Activated T-helper 1 cell treated with anti-CD3 and anti-CD28 coated beads, Interleukin-12 subunit alpha, Interleukin-12 subunit beta, Interleukin-2, Interleukin-4 antibody, amounts not matched to agents 30 ng/mL and 10 ng/mL and 1 ng/mL, durations not matched to agents 14 hours and 24 hours and 36 hours (primary cell): ENCODE data around the gene DPH3. TPM values are rescaled to one million over a fixed set of nuclear protein-coding genes. Genes with fewer than 3 reads are reported as not detected.
A peak's percentile ranks its signal among the peaks of the same experiment; 100 is the strongest.

Experiments used
- DNase-seq: peaks from one replicate; pipeline ENCODE4 v3.0.0; 2021; ENCODE audit warnings: low spot score
- H3K27ac Mint-ChIP-seq: one replicate; pipeline ENCODE4 v1.8.0; 2021; ENCODE audit warnings: mild to moderate bottlenecking, mixed read lengths
- H3K27me3 Mint-ChIP-seq: one replicate; pipeline ENCODE4 v1.8.0; 2022; ENCODE audit warnings: mild to moderate bottlenecking, moderate library complexity, mixed read lengths; ENCODE audit not compliant: insufficient read depth
- H3K36me3 Mint-ChIP-seq: one replicate; pipeline ENCODE4 v1.8.0; 2021; ENCODE audit warnings: low read depth, mixed read lengths
- H3K4me1 Mint-ChIP-seq: one replicate; pipeline ENCODE4 v1.8.0; 2021; ENCODE audit warnings: low read depth, mixed read lengths
- H3K4me3 Mint-ChIP-seq: one replicate; pipeline ENCODE4 v1.8.0; 2021; ENCODE audit warnings: mild to moderate bottlenecking, moderate library complexity, mixed read lengths
- H3K9me3 Mint-ChIP-seq: one replicate; pipeline ENCODE4 v1.8.0; 2021; ENCODE audit warnings: mixed read lengths
- intact Hi-C: fragments of 100-400 bp; cut with micrococcal nuclease; formaldehyde crosslinking; loops from one replicate; pipeline ENCODE4 v1.15.1; 2024
- total RNA-seq: library from RNA; stranded (reverse); gene quantifications from 2 replicates; pipeline ENCODE4 v1.2.3, GENCODE V29; 2022

DPH3 gene
- total RNA-seq, 1 donor from 2014 or later, result 28.1 TPM

GRCh38 chr3:16302082-16302631 lies 37.4 kb upstream of the DPH3 start:
- H3K4me3 Mint-ChIP-seq, result peak overlapping the region; percentile 87
- no peaks in the 10 kb centered on the region for H3K27me3 Mint-ChIP-seq
- peaks cover 60% of the 10 kb centered on the region for H3K36me3 Mint-ChIP-seq
- H3K9me3 Mint-ChIP-seq, result no peaks in the 10 kb centered on the region
- DNase-seq, result no peak
- peak overlapping the region; percentile 95 for H3K27ac Mint-ChIP-seq
- intact Hi-C loops, result loop anchor here (10.0 kb wide), 1 partner anchor 723 kb away; no protein-coding TSS in a partner anchor
- peaks cover 96% of the 10 kb centered on the region for H3K4me1 Mint-ChIP-seq

- peaks cover 59% of the 10 kb centered on the region for H3K36me3 Mint-ChIP-seq
- no peaks in the 10 kb centered on the region for H3K9me3 Mint-ChIP-seq
- intact Hi-C loops, result loop anchor here (1.0 to 10.0 kb wide), 5 partner anchors 8 to 723 kb away; partner anchors contain the start of gene RFTN1
- H3K4me1 Mint-ChIP-seq, result peaks cover 96% of the 10 kb centered on the region
- DNase-seq, result no peak
- H3K4me3 Mint-ChIP-seq, result peak overlapping the region; percentile 87
- peak overlapping the region; percentile 95 for H3K27ac Mint-ChIP-seq
- H3K27me3 Mint-ChIP-seq, result no peaks in the 10 kb centered on the region
These were observed 36.8 kb upstream of the DPH3 start for GRCh38 chr3:16301507-16301906.

GRCh38 chr3:16300881-16301359 lies 36.2 kb upstream of the DPH3 start:
- peaks cover 59% of the 10 kb centered on the region for H3K36me3 Mint-ChIP-seq
- intact Hi-C loops, result loop anchor here (1.0 to 10.0 kb wide), 5 partner anchors 8 to 724 kb away; partner anchors contain the start of gene RFTN1
- peak overlapping the region; percentile 95 for H3K27ac Mint-ChIP-seq
- peak; percentile 63 for DNase-seq
- peaks cover 96% of the 10 kb centered on the region for H3K4me1 Mint-ChIP-seq
- peak overlapping the region; percentile 87 for H3K4me3 Mint-ChIP-seq
- no peaks in the 10 kb centered on the region for H3K9me3 Mint-ChIP-seq
- no peaks in the 10 kb centered on the region for H3K27me3 Mint-ChIP-seq

GRCh38 chr3:16300307-16300706 lies 35.6 kb upstream of the DPH3 start:
- intact Hi-C loops, result loop anchor here (2.0 to 10.0 kb wide), 3 partner anchors 14 to 724 kb away; partner anchors contain the start of gene RFTN1
- Mint-ChIP-seq H3K27ac (peak overlapping the region; percentile 95), H3K27me3 (no peaks in the 10 kb centered on the region), H3K9me3 (no peaks in the 10 kb centered on the region), H3K4me1 (peaks cover 96% of the 10 kb centered on the region), H3K36me3 (peaks cover 59% of the 10 kb centered on the region), H3K4me3 (peak overlapping the region; percentile 8)
- DNase-seq, result no peak

GRCh38 chr3:16299746-16300145 lies 35.0 kb upstream of the DPH3 start:
- no peak for DNase-seq
- intact Hi-C loops, result loop anchor here (2.0 to 10.0 kb wide), 4 partner anchors 13 to 935 kb away; partner anchors contain the start of gene RFTN1
- H3K27ac Mint-ChIP-seq, result peak overlapping the region; percentile 95
- H3K4me3 Mint-ChIP-seq, result peak overlapping the region; percentile 43
- peaks cover 1% of the 10 kb centered on the region for H3K9me3 Mint-ChIP-seq
- H3K36me3 Mint-ChIP-seq, result peaks cover 59% of the 10 kb centered on the region
- H3K4me1 Mint-ChIP-seq, result peaks cover 95% of the 10 kb centered on the region
- no peaks in the 10 kb centered on the region for H3K27me3 Mint-ChIP-seq

- Mint-ChIP-seq H3K27me3 (no peaks in the 10 kb centered on the region), H3K4me3 (peak overlapping the region; percentile 43), H3K9me3 (peaks cover 3% of the 10 kb centered on the region), H3K36me3 (peaks cover 55% of the 10 kb centered on the region), H3K27ac (peak overlapping the region; percentile 80), H3K4me1 (peaks cover 91% of the 10 kb centered on the region)
- intact Hi-C loops, result loop anchor here (10.0 kb wide), 1 partner anchor 934 kb away; no protein-coding TSS in a partner anchor
- no peak for DNase-seq
These were observed 34.1 kb upstream of the DPH3 start for GRCh38 chr3:16298891-16299290.

GRCh38 chr3:16297997-16298885 lies 33.5 kb upstream of the DPH3 start:
- Mint-ChIP-seq H3K36me3 (peaks cover 58% of the 10 kb centered on the region), H3K4me3 (peak overlapping the region; percentile 46), H3K4me1 (peaks cover 87% of the 10 kb centered on the region), H3K27ac (peak overlapping the region; percentile 80), H3K9me3 (peaks cover 9% of the 10 kb centered on the region), H3K27me3 (no peaks in the 10 kb centered on the region)
- DNase-seq, result no peak
- intact Hi-C loops, result loop anchor here (10.0 kb wide), 1 partner anchor 933 kb away; no protein-coding TSS in a partner anchor

- peaks cover 14% of the 10 kb centered on the region for H3K9me3 Mint-ChIP-seq
- DNase-seq, result no peak
- peak overlapping the region; percentile 64 for H3K27ac Mint-ChIP-seq
- H3K4me3 Mint-ChIP-seq, result peak overlapping the region; percentile 36
- no peaks in the 10 kb centered on the region for H3K27me3 Mint-ChIP-seq
- intact Hi-C loops, result loop anchor here (10.0 kb wide), 1 partner anchor 931 kb away; no protein-coding TSS in a partner anchor
- peaks cover 49% of the 10 kb centered on the region for H3K36me3 Mint-ChIP-seq
- peaks cover 83% of the 10 kb centered on the region for H3K4me1 Mint-ChIP-seq
These were observed 30.7 kb upstream of the DPH3 start for GRCh38 chr3:16295298-16295890.

- DNase-seq, result no peak
These were observed 30.1 kb upstream of the DPH3 start for GRCh38 chr3:16294844-16295243.

GRCh38 chr3:16290827-16291196 lies 26.1 kb upstream of the DPH3 start:
- peaks cover 80% of the 10 kb centered on the region for H3K4me1 Mint-ChIP-seq
- peak overlapping the region; percentile 80 for H3K27ac Mint-ChIP-seq
- intact Hi-C loops, result loop anchor here (1.0 to 10.0 kb wide), 9 partner anchors 10 to 926 kb away; no protein-coding TSS in a partner anchor
- H3K9me3 Mint-ChIP-seq, result peaks cover 14% of the 10 kb centered on the region
- H3K27me3 Mint-ChIP-seq, result no peaks in the 10 kb centered on the region
- H3K4me3 Mint-ChIP-seq, result peak overlapping the region; percentile 91
- H3K36me3 Mint-ChIP-seq, result peaks cover 28% of the 10 kb centered on the region
- DNase-seq, result no peak

More at GRCh38 chr3:16294844-16295243, 30.1 kb upstream of the DPH3 start:
- peaks cover 83% of the 10 kb centered on the region for H3K4me1 Mint-ChIP-seq
- H3K4me3 Mint-ChIP-seq, result peak overlapping the region; percentile 64
- intact Hi-C loops, result loop anchor here (5.0 to 10.0 kb wide), 2 partner anchors 547 to 930 kb away; no protein-coding TSS in a partner anchor
- H3K9me3 Mint-ChIP-seq, result peaks cover 14% of the 10 kb centered on the region
- no peaks in the 10 kb centered on the region for H3K27me3 Mint-ChIP-seq
- H3K27ac Mint-ChIP-seq, result peak overlapping the region; percentile 77
- H3K36me3 Mint-ChIP-seq, result peaks cover 49% of the 10 kb centered on the region

GRCh38 chr3:16290007-16290826 lies 25.5 kb upstream of the DPH3 start:
- no peak for DNase-seq
- H3K27me3 Mint-ChIP-seq, result no peaks in the 10 kb centered on the region
- intact Hi-C loops, result loop anchor here (1.0 to 10.0 kb wide), 5 partner anchors 29 to 925 kb away; no protein-coding TSS in a partner anchor
- peak overlapping the region; percentile 80 for H3K27ac Mint-ChIP-seq
- peak overlapping the region; percentile 91 for H3K4me3 Mint-ChIP-seq
- H3K4me1 Mint-ChIP-seq, result peaks cover 80% of the 10 kb centered on the region
- peaks cover 23% of the 10 kb centered on the region for H3K36me3 Mint-ChIP-seq
- peaks cover 14% of the 10 kb centered on the region for H3K9me3 Mint-ChIP-seq
